HG03558 (cell line): ENCODE data around the gene ARL5B.

Experiments
- ATAC-seq: cut with Tn5 transposase; IDR thresholded peaks from one replicate; pipeline ENCODE4 v1.9.1; 2021; ENCODE audit warnings: moderate number of reproducible peaks; ENCODE audit not compliant: unreplicated experiment; ENCODE audit errors: extremely low read depth

ARL5B gene

DNA sequence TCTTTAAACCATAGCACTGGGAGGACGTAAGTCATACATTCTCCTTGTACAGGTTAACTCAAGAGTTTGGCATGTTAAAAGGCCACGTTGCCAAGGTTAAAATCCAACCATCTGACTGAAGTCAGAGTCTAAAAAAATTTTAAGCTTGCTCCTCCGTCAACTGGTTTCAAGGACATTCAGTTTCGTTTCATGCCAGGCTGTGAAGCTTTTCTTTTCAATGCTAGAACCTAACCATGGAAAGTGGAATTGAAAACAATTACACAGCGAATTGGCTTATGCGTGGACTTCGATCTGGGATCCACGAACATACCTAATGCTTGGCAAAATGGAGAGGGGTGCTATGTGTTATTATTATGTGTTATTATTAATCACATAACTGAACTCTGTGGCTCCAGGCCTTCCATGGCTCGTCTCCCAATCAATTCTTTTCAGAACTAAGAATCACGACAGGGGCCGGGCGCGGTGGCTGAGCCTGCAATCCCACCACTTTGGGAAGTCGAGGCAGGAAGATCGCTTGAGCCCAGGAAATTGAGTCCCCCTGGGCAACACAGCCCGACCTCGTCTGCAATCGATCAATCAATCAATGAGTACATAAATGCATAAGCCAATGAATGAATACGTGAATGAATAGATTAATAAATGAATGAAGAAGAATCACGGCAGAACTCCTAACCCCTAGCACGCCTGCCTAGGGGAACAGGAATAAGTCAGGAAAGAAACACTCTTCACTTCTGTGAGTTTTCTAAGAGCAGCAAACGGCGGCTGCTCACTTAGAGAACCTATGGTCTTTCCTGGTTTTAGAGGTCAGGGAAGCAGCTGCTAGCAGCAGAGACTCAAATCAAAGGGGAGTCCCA lies 733 bp upstream of the ARL5B start:
- no peak for ATAC-seq

DNA sequence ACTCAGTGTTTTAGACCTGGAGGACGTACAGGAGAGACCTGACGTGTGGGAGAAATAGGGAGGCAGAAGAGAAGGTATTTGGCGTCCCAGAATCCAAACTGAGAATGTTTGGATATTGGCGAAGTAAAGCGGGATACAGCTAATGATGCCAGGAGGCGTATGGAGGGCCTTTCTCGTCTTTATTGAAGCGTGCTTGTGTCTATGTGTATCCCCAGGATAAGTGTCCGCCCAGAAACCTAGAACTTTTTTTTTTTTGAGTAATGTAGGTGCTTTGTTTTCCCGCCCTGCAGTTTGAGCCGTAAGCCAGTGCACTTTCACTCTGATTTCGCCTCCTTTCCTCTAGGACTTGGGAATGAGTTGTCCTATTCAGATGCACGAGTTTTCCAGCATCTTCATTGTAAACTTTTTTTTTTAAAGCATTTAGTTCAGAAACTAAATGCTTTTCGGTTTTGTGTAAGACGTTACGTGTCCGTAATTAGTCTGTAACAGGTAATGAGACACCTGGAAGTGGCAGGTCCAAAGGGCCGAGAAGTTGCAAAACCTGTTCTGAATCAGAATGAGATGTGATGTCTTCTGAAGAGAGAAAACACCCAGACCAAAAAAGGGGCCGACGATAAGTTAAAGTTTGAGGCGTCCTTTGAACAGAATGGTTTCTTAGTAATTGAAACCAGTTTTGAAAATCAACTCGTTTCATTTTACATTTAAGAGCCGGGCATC lies 746 bp downstream of the ARL5B start:
- no peak for ATAC-seq

DNA sequence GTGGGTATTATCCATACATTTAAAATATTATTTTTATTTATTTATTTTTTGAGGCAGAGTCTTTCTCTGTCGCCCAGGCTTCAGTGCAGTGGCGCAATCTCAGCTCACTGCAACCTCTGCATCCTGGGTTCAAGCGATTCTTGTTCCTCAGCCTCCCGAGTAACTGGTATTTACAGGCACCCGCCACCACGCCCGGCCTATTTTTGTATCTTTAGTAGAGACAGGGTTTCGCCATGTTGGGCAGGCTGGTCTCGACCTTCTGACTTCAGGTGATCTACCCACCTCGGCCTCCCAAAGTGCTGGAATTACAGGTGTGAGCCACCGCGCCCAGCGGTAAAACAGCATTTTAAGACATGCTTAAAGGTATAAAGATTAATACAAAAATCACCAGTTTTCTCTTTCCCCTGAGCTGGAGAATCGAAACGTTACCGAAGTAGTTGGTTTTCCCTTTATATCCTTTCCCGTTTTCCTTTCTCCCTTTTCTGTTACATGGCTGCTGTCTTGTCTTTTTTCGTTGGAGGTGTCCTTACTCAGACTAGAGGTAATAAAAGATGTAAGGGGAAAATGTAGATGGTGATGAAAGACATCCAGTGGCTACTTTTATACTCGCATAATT lies 1.7 kb downstream of the ARL5B start:
- ATAC-seq, result no peak

GRCh38 chr10:18664841-18665478 lies 5.7 kb downstream of the ARL5B start:
- ATAC-seq, result no peak

DNA sequence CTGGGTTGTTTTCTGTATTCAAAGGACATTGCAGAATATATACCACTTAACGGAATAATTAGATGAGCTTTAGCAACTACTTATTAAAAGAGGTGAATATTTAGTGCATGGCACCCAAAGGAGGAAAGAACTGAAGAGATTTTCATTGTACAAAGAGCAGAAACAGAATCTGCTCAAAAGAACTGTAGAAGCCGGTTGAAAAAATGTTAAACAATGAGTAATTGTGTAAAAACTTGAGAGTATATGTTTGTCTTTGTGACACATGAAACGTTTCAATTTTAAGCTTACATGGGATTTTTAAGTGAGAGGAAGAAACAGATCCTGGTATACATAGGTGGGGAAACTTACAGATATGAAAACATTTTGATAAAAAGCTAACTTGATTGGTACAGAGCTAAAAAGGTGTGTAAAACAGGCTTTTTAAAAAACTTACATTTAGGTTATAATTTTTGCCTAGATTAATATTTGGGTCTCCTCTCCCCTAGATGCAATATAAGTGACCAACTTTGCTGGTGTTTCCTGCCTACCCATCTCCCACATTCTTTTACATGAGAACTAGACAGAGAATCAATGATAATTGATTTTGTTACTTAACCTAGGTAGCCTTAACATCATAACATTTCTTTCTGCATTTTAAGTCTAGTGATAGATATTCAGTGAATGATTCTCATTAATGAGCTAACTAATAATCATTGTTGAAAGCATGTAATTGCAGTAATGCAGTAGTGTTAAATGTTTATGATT lies 6.8 kb downstream of the ARL5B start:
- no peak for ATAC-seq

DNA sequence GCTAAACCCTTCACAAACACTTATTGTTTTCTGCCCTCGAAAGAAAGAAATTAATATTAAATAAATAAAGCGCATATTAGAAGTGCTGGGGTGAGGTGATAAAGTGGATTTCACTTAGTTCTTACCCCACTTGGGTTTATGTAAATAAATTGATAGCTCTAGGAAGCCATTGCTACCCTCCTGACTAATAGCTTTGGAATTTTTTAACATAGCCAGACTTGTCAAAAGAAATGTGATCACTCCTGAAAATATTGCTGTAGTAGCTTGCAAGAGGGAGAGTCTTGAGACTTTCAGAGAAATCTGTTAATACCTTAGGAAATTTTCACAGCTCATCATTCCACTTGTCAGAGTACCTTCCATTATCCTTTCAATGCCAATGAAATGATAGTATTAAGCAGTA lies 7.6 kb downstream of the ARL5B start:
- ATAC-seq, result no peak

DNA sequence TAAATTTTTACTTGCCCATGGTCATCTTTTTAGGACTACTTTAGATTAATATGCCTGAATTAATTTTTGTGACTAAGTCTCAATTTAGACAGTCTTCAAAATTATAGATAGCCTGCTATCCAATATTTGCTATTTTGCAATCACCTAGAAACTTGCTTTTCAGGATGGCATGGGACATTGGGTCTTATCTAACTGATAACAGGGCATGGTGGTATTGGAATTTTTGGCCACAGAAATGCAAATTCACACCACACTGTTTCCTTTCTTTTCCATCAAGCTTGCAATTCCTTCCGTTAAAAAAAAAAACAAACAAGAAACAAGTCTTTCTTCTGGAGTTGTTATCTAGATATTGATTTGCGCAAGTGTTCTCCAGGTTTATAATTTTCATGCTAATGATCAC lies 8.8 kb downstream of the ARL5B start:
- no peak for ATAC-seq

DNA sequence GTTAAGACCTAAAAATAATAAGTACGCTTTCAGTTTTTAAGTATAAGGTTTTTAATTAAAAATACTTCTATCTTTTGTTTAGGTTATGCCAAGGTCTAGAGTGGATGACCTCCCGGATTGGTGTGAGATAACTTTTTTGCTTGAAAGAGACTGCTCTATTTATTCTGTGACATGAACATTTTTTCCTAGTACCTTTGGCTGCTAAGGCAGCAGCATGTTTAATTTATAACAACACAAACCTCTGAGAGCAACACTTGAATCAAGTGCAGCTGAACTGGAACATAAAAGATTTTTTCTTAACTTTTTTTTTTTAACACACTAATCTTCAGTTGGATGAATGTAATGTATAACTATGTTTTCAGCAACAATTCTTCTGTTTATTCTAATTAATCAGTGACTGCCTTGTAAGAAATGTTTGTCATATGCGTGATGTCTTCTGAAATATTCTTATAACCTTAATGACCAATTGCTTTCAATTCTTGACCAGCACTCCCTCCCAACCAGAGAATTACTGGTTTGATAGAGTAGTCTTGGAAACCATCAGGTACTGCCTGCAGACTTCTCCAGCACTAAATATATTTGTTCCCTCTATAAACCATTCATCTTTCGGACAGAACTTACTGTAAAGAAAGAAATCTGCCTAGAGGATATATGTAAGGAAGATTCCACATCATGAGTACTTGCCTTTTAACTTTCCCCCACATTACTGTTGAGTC lies 16.0 kb downstream of the ARL5B start:
- ATAC-seq, result no peak

GRCh38 chr10:18680754-18681153 lies 21.5 kb downstream of the ARL5B start:
- ATAC-seq, result no peak

- no peak for ATAC-seq
These were observed 22.1 kb downstream of the ARL5B start for GRCh38 chr10:18681366-18681765.

DNA sequence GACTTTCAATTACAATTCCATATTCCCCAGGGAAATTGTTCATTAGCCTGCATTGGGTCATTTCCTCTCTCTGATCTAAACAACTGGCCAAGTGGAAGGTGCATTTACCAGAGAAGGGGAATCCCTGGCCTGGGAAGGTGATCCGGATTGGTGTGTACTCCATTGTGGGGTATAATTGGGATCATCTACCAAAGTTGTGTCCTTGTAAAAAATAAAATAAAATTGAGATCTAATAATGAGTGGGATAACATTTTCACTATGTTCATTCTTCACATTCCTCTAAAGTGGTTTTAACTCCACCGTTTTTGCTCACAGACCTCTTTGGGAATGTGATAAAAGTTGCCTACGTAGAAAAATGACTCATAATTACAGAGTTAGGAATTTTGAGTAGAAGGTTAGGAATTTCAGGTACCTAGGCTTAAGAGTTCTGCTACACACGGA lies 22.8 kb downstream of the ARL5B start:
- ATAC-seq, result no peak

GRCh38 chr10:18683427-18683826 lies 24.2 kb downstream of the ARL5B start:
- ATAC-seq, result no peak

GRCh38 chr10:18684416-18684815 lies 25.2 kb downstream of the ARL5B start:
- ATAC-seq, result no peak

GRCh38 chr10:18684953-18685352 lies 25.7 kb downstream of the ARL5B start:
- ATAC-seq, result no peak

GRCh38 chr10:18685555-18685954 lies 26.3 kb downstream of the ARL5B start:
- no peak for ATAC-seq

DNA sequence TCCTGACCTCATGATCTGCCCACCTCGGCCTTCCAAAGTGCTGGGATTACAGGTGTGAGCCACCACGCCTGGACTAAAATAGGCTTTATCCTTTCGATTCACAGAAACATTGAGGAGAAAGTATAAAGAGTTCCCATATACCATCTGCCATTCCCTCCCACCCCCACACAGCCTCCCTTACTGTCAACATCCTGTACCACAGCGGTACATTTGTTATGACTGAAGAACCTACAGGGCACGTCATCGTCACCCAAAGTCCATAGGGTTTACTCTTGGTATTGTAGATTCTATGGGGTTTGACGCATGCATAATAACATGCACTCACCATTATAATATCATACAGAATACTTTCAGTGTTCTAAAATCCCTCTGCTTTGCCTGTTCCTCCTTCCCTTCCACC lies 28.0 kb downstream of the ARL5B start:
- ATAC-seq, result no peak

- ATAC-seq, result no peak
These were observed 28.5 kb downstream of the ARL5B start for GRCh38 chr10:18687706-18688105.

GRCh38 chr10:18689498-18689897 lies 30.3 kb downstream of the ARL5B start:
- no peak for ATAC-seq

GRCh38 chr10:18690541-18690940 lies 31.3 kb downstream of the ARL5B start:
- ATAC-seq, result no peak
